Suprapubic skin (tissue), 4 donors: ENCODE data around the gene TUBA4B.

Source experiments
- CTCF ChIP-seq, 2 donors: fragments of 200-600 bp in 1 of 2; fragments of 450-650 bp in 1 of 2; sonication (generic) in 1 of 2; IDR thresholded peaks; one replicate each; pipeline ENCODE4 v1.5.1; 2016 to 2019; ENCODE audit warnings: antibody characterized with exemption in 2 of 2, mild to moderate bottlenecking in 1 of 2, moderate library complexity in 1 of 2
- EP300 ChIP-seq: sonication (generic); formaldehyde crosslinking; IDR thresholded peaks from one replicate; pipeline ENCODE4 v1.6.1; 2017; ENCODE audit warnings: antibody characterized with exemption
- POLR2A ChIP-seq, 2 donors: fragments of 450-650 bp; IDR thresholded peaks; one replicate each; pipeline ENCODE4 v1.6.1; 2017; ENCODE audit warnings: antibody characterized with exemption in 2 of 2, mild to moderate bottlenecking in 2 of 2, moderate library complexity in 2 of 2
- POLR2AphosphoS5 ChIP-seq, 3 donors: sonication (generic); formaldehyde crosslinking; IDR thresholded peaks; one replicate each; pipeline ENCODE4 v1.6.1; 2017; ENCODE audit warnings: antibody characterized with exemption in 3 of 3

GRCh38 chr2:219213026-219213415 is 40.0 kb upstream of the TUBA4B start:
- no peak for TF ChIP-seq CTCF (IDR thresholded peaks at IDR 0.05)
- no peak for TF ChIP-seq POLR2A (IDR thresholded peaks at IDR 0.05)
- no peak for TF ChIP-seq EP300
- no peak for TF ChIP-seq POLR2AphosphoS5 (IDR thresholded peaks at IDR 0.05)
